GM12872 (cell line): ENCODE results near the gene ACSBG1.

Experiments
- CTCF ChIP-seq: IDR thresholded peaks from 3 replicates; pipeline ENCODE4 v1.5.1; 2011; ENCODE audit warnings: low read depth, mild to moderate bottlenecking, low read length, moderate library complexity; ENCODE audit not compliant: insufficient read depth

ACSBG1 gene

GRCh38 chr15:78263351-78263781, 29.0 kb upstream of the ACSBG1 start:
- TF ChIP-seq CTCF, result no peak

- TF ChIP-seq CTCF, result no peak
These were observed 26.7 kb upstream of the ACSBG1 start for GRCh38 chr15:78261062-78261461.

GRCh38 chr15:78260489-78260888, 26.1 kb upstream of the ACSBG1 start:
- no peak for TF ChIP-seq CTCF

- no peak for TF ChIP-seq CTCF
These were observed 24.9 kb upstream of the ACSBG1 start for GRCh38 chr15:78259232-78259631.

- TF ChIP-seq CTCF, result no peak
These were observed 23.3 kb upstream of the ACSBG1 start for GRCh38 chr15:78257681-78258080.

- no peak for TF ChIP-seq CTCF
These were observed 21.7 kb upstream of the ACSBG1 start for GRCh38 chr15:78256044-78256437.

GRCh38 chr15:78255421-78256043, 21.2 kb upstream of the ACSBG1 start:
- TF ChIP-seq CTCF, result no peak
